ENCODE results near the gene UBE3B.

Gene UBE3B

GRCh38 chr12:109451400-109451799 is 26.0 kb upstream of the UBE3B start:
- no peak for DNase-seq (ENCODE audit: low read depth in 1 of 2, low spot score in 1 of 2)
- Histone ChIP-seq H3K4me3 (replicated peaks; ENCODE audit: insufficient read depth, low read length) (no peak overlapping the region), H3K27me3 (ENCODE audit: insufficient read depth, poor library complexity, severe bottlenecking) (no peaks in the 10 kb centered on the region), H3K27ac (replicated peaks) (no peak overlapping the region)
- TF ChIP-seq SPI1 (IDR thresholded peaks at IDR 0.05; ENCODE audit: borderline replicate concordance, low read depth) (no peak), POLR2AphosphoS5 (IDR thresholded peaks at IDR 0.05; ENCODE audit: low read depth) (no peak), GABPA (IDR thresholded peaks at IDR 0.05; ENCODE audit: low read depth) (no peak)

GRCh38 chr12:109452489-109452888 is 24.9 kb upstream of the UBE3B start:
- DNase-seq (ENCODE audit: low read depth in 1 of 2, low spot score in 1 of 2): no peak
- H3K27me3 ChIP-seq (ENCODE audit: insufficient read depth, poor library complexity, severe bottlenecking): no peaks in the 10 kb centered on the region
- TF ChIP-seq, protein P1, sequence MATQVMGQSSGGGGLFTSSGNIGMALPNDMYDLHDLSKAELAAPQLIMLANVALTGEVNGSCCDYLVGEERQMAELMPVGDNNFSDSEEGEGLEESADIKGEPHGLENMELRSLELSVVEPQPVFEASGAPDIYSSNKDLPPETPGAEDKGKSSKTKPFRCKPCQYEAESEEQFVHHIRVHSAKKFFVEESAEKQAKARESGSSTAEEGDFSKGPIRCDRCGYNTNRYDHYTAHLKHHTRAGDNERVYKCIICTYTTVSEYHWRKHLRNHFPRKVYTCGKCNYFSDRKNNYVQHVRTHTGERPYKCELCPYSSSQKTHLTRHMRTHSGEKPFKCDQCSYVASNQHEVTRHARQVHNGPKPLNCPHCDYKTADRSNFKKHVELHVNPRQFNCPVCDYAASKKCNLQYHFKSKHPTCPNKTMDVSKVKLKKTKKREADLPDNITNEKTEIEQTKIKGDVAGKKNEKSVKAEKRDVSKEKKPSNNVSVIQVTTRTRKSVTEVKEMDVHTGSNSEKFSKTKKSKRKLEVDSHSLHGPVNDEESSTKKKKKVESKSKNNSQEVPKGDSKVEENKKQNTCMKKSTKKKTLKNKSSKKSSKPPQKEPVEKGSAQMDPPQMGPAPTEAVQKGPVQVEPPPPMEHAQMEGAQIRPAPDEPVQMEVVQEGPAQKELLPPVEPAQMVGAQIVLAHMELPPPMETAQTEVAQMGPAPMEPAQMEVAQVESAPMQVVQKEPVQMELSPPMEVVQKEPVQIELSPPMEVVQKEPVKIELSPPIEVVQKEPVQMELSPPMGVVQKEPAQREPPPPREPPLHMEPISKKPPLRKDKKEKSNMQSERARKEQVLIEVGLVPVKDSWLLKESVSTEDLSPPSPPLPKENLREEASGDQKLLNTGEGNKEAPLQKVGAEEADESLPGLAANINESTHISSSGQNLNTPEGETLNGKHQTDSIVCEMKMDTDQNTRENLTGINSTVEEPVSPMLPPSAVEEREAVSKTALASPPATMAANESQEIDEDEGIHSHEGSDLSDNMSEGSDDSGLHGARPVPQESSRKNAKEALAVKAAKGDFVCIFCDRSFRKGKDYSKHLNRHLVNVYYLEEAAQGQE (IDR thresholded peaks at IDR 0.05; ENCODE audit: insufficient replicate concordance, low read depth): no peak
- no peak for TF ChIP-seq GABPA (IDR thresholded peaks at IDR 0.05; ENCODE audit: low read depth)
- TF ChIP-seq POLR2AphosphoS5 (IDR thresholded peaks at IDR 0.05; ENCODE audit: low read depth): no peak
- no peak for TF ChIP-seq SPI1 (IDR thresholded peaks at IDR 0.05; ENCODE audit: borderline replicate concordance, low read depth)
- TF ChIP-seq CTCF (IDR thresholded peaks at IDR 0.05; ENCODE audit: insufficient read depth, low read length): no peak
- H3K27ac ChIP-seq (replicated peaks): no peak overlapping the region
- H3K4me3 ChIP-seq (replicated peaks; ENCODE audit: insufficient read depth, low read length): no peak overlapping the region

GRCh38 chr12:109455706-109456105 is 21.7 kb upstream of the UBE3B start:
- H3K4me3 ChIP-seq (replicated peaks; ENCODE audit: insufficient read depth, low read length): no peak overlapping the region
- H3K27me3 ChIP-seq (ENCODE audit: insufficient read depth, poor library complexity, severe bottlenecking): no peaks in the 10 kb centered on the region
- DNase-seq (ENCODE audit: low read depth in 1 of 2, low spot score in 1 of 2): no peak
- no peak overlapping the region for H3K27ac ChIP-seq (replicated peaks)
- TF ChIP-seq, protein P1 (IDR thresholded peaks at IDR 0.05; ENCODE audit: insufficient replicate concordance, low read depth): no peak
- TF ChIP-seq CTCF (IDR thresholded peaks at IDR 0.05; ENCODE audit: insufficient read depth, low read length) (no peak), SPI1 (IDR thresholded peaks at IDR 0.05; ENCODE audit: borderline replicate concordance, low read depth) (no peak), POLR2AphosphoS5 (IDR thresholded peaks at IDR 0.05; ENCODE audit: low read depth) (no peak)

DNA sequence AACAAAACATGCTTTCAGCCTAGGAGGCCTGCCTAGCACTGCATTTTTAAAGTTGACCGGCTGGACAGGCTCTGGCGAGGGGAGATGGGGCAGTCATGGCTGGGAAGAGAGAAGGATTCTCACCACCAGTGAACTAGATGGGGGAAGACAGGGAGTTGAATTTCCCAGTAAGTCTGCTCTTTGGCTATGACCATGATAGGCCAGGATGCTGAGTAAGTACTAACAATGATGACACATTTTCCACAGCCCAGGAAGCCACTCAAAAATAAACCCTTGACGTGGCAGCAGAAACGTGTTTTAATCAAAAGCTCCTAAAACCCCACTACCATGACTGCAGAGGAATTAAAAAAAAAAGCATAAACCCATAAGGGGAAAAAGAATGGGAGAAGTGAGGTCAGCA is 19.3 kb upstream of the UBE3B start:
- TF ChIP-seq GABPA (IDR thresholded peaks at IDR 0.05; ENCODE audit: low read depth) (no peak), CTCF (IDR thresholded peaks at IDR 0.05; ENCODE audit: insufficient read depth, low read length) (no peak), POLR2AphosphoS5 (IDR thresholded peaks at IDR 0.05; ENCODE audit: low read depth) (no peak), SPI1 (IDR thresholded peaks at IDR 0.05; ENCODE audit: borderline replicate concordance, low read depth) (no peak)
- TF ChIP-seq, protein P1 (IDR thresholded peaks at IDR 0.05; ENCODE audit: insufficient replicate concordance, low read depth): no peak
- no peak overlapping the region for H3K27ac ChIP-seq (replicated peaks)
- H3K4me3 ChIP-seq (replicated peaks; ENCODE audit: insufficient read depth, low read length): no peak overlapping the region
- DNase-seq (ENCODE audit: low read depth in 1 of 2, low spot score in 1 of 2): no peak
- H3K27me3 ChIP-seq (ENCODE audit: insufficient read depth, poor library complexity, severe bottlenecking): no peaks in the 10 kb centered on the region
